DMS 273 (cell line): ENCODE data around the gene BCL3.
"Not testable (repeated sequence)": the region's sequence is repeated elsewhere in the genome, so short reads cannot be mapped to it uniquely, and the experiment has no call there.

Source experiments
- DNase-seq: peaks from one replicate; lab custom pipeline; 2025; ENCODE audit not compliant: unreplicated experiment; lab: John Stamatoyannopoulos, UW

Gene BCL3

DNA sequence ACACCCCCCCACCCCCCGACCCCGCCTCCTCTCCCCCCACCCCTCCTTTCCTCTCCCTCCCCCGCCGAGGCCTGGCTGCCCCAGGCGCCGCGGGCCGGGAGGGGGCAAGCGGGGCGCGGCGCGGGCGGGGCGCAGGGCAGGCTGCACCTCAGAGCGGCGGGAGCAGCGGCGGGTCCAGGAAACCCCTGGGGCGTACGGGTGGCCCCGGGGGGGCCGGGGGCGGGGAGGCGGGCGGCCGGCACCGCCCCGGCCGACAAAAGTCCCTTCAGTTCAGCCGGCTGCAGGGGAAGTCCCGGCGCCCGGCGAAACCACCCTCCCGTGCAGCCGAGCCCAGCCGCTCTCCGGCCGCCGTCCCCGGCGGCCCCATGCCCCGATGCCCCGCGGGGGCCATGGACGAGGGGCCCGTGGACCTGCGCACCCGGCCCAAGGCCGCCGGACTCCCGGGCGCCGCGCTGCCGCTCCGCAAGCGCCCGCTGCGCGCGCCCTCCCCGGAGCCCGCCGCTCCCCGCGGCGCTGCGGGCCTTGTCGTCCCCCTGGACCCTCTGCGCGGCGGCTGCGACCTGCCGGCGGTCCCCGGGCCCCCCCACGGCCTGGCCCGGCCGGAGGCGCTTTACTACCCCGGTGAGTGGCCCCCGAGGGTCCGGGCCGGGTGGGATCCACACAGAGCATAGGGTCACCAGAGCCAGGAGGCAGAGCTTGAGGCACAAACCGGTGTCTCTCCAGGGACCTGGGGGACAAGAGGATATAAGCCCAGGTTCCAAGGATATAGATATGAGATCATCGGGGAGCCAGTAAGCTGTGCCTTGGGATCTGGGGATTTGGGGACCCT, at the start of gene BCL3:
Gene BCL3, plus strand, starts transcription at position 283 of the 829 bp plus-strand sequence. Its CDS starts 83 bp downstream, at position 366.
- DNase-seq, result peak; percentile 74

GRCh38 chr19:44700547-44700946, 48.0 kb upstream of the BCL3 start:
- no peak for DNase-seq

DNA sequence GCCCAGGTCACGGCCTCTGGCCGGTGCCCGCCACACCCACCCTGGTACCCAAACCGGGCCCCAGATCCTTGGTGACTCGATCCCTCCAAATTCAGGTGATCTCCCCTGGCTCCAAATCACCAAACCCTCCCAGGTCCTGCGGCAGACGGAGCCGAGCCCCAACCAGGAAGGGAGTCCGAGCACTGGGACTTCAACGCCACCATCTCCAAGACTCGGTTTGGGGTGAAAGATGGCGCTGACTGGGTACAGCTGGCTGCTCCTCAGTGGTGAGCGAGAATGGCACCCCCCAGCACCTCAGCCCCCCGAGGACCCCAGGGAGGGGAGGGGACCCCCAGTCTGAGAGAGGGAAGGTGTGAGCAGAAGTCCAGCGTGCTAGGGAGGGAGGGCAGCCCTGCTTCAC, 47.3 kb upstream of the BCL3 start:
- DNase-seq, result no peak

DNA sequence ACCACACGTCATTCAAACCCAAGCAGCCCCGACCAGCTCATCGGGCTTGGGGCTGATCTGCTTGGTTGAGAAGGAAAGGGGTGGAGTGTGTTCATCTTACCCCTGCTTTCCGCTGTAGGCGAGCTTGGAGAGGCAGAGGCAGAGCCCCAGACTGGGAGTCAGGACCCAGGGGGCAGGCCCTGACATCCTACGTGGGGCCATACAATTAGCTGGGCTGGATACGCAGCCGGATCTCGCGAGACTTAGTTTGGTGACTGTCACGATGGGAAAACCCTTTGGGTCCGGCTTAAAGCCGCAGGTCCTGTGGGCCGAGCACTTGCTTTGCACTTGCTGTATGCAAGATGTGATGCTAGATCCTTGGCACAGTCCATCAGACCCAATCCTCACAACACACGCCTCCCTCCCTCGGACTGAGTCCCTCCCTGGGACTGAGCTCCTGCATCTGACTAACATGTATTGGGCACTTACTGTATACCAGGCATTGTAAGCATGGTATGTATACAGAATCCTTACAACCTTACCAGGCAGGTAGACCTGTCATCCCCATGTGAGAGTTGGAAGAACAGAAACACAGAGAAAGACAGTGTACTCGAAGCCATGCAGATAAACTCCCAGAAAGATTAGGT, 45.8 kb upstream of the BCL3 start:
- no peak for DNase-seq

DNA sequence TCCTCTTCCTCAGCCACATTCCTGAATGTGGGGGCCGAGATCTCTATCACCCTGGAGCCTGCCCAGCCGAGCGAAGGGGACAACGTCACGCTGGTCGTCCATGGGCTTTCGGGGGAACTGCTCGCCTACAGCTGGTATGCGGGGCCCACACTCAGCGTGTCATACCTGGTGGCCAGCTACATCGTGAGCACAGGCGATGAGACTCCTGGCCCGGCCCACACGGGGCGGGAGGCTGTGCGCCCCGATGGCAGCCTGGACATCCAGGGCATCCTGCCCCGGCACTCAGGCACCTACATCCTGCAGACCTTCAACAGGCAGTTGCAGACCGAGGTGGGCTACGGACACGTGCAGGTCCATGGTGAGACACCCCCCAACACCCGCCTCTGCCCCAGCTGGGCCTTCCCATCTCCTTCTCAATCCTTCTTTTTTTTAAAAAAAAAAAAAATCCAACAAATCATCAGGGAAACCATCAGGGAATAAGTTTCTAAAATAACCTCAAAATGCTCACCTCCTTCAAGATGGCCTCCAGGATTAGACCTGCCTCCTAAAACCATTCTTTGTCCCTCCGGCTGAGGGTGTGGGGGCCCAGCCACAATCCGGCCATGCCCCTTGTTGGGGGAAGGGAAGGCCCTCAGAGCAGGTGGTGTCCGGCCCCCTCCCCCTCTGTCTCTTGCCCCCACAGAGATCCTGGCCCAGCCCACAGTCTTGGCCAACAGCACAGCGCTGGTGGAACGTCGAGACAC, 45.0 kb upstream of the BCL3 start:
- no peak for DNase-seq

GRCh38 chr19:44704982-44705381, 43.5 kb upstream of the BCL3 start:
- DNase-seq, result no peak

DNA sequence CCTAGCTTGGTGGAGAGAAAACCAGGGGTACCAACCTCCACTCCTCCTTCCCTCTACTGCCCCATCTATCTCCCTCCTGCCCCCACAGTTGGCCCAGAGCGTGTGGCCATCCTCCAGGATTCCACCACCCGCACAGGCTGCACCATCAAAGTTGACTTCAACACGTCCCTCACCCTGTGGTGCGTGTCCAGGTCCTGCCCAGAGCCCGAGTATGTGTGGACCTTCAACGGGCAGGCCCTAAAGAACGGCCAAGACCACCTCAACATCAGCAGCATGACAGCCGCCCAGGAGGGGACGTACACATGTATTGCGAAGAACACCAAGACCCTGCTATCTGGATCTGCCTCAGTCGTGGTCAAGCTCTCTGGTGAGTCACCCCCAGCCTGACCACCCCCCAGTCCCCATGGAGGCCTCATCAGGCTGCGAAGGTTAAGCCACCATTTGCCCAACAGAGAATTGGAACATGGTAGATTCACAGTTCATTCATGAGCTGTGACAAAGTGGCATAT, 43.0 kb upstream of the BCL3 start:
- no peak for DNase-seq

DNA sequence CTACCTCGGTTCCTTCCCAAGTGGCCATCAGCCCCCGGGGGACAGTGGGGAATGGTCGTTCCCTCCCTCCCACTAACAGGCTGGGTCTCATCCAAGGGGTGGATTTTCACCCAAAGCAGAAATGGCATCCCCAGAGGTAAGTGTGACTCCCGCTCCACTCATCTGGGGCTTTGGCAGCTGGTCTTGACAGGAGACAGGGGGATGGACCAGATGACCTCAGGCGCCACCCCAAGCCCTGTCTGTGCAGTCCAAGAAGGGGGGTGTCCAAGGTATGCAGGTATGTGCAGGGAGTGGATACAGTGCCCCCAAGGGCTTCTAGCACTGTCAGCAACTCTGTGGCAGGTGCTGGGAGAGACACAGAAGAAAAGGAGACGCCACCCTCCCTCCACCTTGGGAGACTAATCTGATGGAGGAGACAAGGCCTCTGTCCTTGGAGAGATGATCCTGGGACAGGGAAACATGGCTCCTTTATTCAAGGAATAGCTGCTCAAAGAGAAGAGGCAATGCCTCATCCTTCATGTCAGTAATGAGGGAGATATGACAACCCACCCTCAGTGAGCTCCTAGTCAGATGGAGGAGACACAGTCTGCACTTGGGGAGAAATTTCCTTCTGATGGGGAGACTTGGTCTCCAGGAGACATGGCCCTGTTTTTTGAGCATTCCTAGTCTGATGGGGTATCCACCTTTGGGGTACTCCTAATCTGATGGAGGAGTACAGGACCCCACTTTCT, 41.8 kb upstream of the BCL3 start:
- DNase-seq, result no peak

GRCh38 chr19:44707794-44708193, 40.7 kb upstream of the BCL3 start:
- no peak for DNase-seq

- DNase-seq, result no peak
Measured at GRCh38 chr19:44708940-44709339, 39.6 kb upstream of the BCL3 start.

DNA sequence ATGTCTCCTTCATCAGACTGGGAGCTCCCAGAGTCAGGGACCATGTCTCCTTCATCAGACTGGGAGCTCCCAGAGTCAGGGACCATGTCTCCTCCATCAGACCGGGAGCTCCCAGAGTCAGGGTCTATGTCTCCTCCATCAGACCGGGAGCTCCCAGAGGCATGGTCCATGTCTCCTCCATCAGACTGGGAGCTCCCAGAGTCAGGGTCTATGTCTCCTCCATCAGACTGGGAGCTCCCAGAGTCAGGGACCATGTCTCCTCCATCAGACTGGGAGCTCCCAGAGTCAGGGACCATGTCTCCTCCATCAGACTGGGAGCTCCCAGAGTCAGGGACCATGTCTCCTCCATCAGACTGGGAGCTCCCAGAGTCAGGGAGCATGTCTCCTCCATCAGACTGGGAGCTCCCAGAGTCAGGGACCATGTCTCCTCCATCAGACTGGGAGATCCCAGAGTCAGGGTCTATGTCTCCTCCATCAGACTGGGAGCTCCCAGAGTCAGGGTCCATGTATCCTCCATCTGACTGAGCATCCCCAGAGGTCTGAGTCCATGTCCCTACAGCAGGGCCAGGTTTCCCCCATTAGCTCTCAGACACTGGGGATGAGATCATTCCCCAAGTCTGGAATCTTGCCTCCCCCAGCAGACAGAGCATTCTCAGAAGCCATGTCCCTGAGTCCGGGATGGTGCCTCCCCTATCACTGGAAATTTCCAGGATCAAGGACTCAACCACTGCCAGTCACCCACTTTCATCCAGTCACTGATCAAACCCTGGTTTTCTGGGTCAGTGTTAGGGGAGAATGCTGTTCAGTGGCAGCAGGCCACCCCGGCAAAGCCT, 38.9 kb upstream of the BCL3 start:
- not testable (repeated sequence) for DNase-seq

GRCh38 chr19:44710483-44710882, 38.0 kb upstream of the BCL3 start:
- no peak for DNase-seq

GRCh38 chr19:44712864-44713515, 35.5 kb upstream of the BCL3 start:
- peak; percentile 51 for DNase-seq

GRCh38 chr19:44714597-44715169, 33.8 kb upstream of the BCL3 start:
- no peak for DNase-seq

- DNase-seq, result no peak
Measured at GRCh38 chr19:44717603-44718002, 30.9 kb upstream of the BCL3 start.

DNA sequence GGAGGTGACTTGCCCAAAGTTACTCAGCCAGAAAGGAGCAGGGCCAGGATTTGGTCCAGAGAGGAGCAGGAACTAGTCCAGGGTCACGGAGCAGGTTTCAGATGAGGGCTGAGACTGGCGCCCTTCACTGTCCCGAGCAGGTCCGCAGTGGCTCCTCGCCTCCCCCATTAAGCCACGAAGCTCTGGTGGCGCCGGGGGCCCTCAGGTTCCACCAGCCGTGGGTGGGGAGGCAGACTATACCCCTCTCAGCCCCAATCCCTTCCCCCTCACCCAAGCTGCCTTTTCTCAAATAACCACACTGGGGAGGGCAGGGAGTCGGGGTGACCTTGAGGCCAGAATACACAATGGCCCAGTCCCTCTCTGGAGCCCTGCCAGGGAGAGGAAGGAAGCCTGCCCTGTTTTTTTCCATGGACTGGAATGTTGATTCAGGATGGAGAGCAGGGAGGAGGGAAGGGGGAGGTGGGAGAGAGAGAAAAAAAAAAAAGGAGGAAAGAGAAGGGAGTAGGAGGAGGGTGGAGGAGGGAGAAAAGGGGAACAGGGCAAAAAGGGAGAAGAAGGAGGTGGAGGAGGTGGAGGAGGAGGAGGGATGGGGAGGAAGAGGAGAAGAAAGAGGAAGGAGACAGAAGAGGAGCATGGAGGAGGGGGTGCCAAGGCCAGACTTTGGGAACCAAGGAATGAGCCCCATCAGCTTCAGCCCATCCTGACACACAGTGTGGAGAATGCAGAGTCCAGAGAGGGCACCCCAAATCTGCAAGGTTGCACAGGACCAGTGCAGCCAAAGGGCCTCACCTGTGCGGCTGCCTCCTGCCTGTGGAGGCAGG, 29.9 kb upstream of the BCL3 start:
- no peak for DNase-seq

DNA sequence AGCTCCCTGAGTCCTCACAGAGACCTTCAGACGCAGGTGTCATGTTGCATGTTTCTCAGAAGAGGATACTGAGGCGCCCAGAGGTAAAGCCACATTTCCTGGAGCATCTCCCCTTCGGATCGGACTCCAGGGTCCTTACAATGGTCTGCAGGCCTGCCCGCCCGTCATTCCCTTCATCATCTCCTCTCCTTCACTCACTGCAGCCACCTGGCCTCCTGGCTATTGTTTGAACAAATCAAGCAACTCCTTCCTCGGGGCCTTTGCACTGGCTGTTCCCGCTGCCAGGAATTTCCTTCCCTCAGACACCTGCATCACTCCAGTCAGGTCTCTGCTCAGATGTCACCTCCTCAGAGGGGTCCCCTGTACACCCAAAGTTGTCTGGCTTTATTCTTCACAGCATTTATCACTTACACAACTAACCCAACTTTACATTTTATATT, 29.2 kb upstream of the BCL3 start:
- DNase-seq, result no peak

DNA sequence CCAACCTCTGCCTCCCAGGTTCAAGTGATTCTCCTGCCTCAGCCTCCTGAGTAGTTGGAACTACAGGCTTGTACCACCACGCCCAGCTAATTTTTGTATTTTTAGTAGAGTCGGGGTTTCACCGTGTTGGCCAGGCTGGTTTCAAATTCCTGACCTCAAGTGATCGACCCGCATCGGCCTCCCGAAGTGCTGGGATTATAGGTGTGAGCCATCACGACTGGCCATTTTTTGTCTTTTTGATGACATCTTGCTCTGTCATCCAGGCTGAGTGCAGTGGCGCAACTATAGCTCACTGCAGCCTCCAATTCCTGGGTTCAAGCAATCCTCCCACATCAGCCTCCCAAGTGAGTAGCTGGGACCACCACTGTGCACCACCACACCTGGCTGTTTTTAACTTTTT, 28.1 kb upstream of the BCL3 start:
- DNase-seq, result not testable (repeated sequence)
